Hepatocyte (in vitro differentiated cells): ENCODE measurements around the gene CDS2.

Source experiments
- CTCF ChIP-seq: fragments of 200-600 bp; sonication (generic); IDR thresholded peaks from 2 replicates; pipeline ENCODE4 v1.5.1; 2016; ENCODE audit warnings: antibody characterized with exemption, mild to moderate bottlenecking; ENCODE audit not compliant: poor library complexity
- EZH2 ChIP-seq: fragments of 200-600 bp; sonication (generic); IDR thresholded peaks from 2 replicates; pipeline ENCODE4 v1.6.1; 2016; ENCODE audit warnings: antibody characterized with exemption, mild to moderate bottlenecking, borderline replicate concordance

GRCh38 chr20:5114403-5114802 is 12.4 kb upstream of the CDS2 start:
- no peak for TF ChIP-seq CTCF
- TF ChIP-seq EZH2 = no peak
